Inflammatory macrophage treated with lipopolysaccharide for 4 hours (primary cell): ENCODE measurements around the gene NOS3.

Source experiments
- DNase-seq: peaks from one replicate; pipeline ENCODE4 v3.0.0-alpha.2; 2020

NOS3 gene

GRCh38 chr7:151060416-151061212 lies 69.8 kb downstream of the NOS3 start:
- peak; percentile 8 for DNase-seq

GRCh38 chr7:151061213-151062110 lies 70.6 kb downstream of the NOS3 start:
- no peak for DNase-seq

- no peak for DNase-seq
These were observed 71.2 kb downstream of the NOS3 start for GRCh38 chr7:151062111-151062398.

- no peak for DNase-seq
These were observed 71.8 kb downstream of the NOS3 start for GRCh38 chr7:151062399-151063211.

GRCh38 chr7:151063212-151063561 lies 72.4 kb downstream of the NOS3 start:
- DNase-seq: no peak
